A673 (cell line): Measurements from ENCODE around the gene LMF1.
"Not testable (repeated sequence)": the region's sequence is repeated elsewhere in the genome, so short reads cannot be mapped to it uniquely, and the experiment has no call there.

Source experiments
- EZH2 ChIP-seq: fragments of 200-600 bp; sonication (generic); IDR thresholded peaks from 2 replicates; pipeline ENCODE4 v1.6.1; 2017; ENCODE audit warnings: borderline replicate concordance, low read depth, mild to moderate bottlenecking, mixed read lengths, antibody characterized with exemption, low read length; ENCODE audit not compliant: poor library complexity, severe bottlenecking
- TF ChIP-seq, protein P1 (sequence below): fragments of 300-800, 200-600 bp; sonication (generic); conservative IDR thresholded peaks from 2 replicates; pipeline ENCODE4 v1.5.1; 2017; ENCODE audit warnings: low read depth, mild to moderate bottlenecking, antibody characterized with exemption, low read length, moderate library complexity, mixed read lengths

DNA sequence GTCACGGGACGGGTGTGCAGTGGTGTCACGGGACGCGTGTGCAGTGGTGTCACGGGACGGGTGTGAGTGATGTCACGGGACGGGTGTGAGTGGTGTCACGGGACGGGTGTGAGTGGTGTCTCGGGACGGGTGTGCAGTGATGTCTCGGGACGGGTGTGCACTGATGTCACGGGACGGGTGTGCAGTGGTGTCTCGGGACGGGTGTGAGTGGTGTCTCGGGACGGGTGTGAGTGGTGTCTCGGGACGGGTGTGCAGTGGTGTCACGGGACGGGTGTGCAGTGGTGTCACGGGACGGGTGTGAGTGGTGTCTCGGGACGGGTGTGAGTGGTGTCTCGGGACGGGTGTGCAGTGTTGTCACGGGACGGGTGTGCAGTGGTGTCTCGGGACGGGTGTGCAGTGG is 111.8 kb downstream of the LMF1 start:
- TF ChIP-seq, protein P1, sequence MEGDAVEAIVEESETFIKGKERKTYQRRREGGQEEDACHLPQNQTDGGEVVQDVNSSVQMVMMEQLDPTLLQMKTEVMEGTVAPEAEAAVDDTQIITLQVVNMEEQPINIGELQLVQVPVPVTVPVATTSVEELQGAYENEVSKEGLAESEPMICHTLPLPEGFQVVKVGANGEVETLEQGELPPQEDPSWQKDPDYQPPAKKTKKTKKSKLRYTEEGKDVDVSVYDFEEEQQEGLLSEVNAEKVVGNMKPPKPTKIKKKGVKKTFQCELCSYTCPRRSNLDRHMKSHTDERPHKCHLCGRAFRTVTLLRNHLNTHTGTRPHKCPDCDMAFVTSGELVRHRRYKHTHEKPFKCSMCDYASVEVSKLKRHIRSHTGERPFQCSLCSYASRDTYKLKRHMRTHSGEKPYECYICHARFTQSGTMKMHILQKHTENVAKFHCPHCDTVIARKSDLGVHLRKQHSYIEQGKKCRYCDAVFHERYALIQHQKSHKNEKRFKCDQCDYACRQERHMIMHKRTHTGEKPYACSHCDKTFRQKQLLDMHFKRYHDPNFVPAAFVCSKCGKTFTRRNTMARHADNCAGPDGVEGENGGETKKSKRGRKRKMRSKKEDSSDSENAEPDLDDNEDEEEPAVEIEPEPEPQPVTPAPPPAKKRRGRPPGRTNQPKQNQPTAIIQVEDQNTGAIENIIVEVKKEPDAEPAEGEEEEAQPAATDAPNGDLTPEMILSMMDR: not testable (repeated sequence)
- TF ChIP-seq EZH2: not testable (repeated sequence)
